ENCODE measurements around the gene LDLRAD4.

LDLRAD4 gene

GRCh38 chr18:13382954-13383827 lies 164.6 kb downstream of the LDLRAD4 start:
- no peak for DNase-seq (ENCODE audit: insufficient read length, low spot score)
- no peak for FAIRE-seq
- TF ChIP-seq TAF1 (IDR thresholded peaks at IDR 0.05; ENCODE audit: low read depth, low read length) (no peak), POLR2A (IDR thresholded peaks at IDR 0.05; ENCODE audit: low read depth, low read length) (no peak), PAX5 (IDR thresholded peaks at IDR 0.05; ENCODE audit: insufficient read depth, low read length, severe bottlenecking) (no peak), POU2F2 (IDR thresholded peaks at IDR 0.05; ENCODE audit: low read depth, low read length) (no peak), POLR2AphosphoS5 (IDR thresholded peaks at IDR 0.05; ENCODE audit: low read depth, low read length) (no peak), SPI1 (IDR thresholded peaks at IDR 0.05; ENCODE audit: low read depth, low read length) (no peak)

DNA sequence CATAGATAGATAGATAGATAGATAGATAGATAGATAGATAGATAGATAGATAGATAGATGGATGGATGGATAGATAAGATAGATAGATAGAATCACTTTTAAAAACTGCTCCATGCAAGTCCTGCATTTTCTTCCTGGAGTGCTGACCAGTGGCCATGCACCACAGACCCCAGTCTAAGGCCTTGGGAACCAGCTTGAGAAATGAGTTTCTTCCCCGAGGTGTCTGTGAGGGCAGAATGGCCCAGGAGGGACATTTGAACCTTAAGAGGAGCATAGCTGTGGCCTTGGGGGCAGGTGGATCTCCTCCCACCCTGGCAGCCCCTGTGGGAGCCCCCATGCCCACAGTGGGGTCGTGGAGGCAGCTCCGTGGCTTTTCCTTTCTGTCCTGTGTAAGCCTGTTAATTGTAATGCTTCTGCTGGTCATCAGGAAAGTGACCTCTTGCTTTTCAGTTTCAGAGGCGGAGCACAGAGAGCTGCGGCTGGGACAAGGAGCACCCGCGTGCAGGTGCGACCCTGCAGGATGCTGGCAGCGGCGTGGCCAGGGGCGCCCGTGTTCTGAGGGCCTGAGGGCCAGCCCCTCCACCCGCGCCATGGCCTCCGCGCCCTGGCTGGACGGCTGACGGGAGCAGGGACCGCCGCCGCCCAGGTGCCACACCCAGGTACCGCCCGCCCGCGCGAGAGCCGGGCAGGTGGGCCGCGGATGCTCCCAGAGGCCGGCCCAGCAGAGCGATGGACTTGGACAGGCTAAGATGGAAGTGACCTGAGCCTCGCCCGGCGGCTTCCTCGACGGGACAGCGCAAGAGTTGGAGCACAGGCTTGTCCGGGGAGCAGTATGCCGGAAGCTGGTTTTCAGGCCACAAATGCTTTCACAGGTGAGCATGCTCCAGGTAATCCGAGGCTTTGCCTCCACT lies 168.6 kb downstream of the LDLRAD4 start:
- no peak for FAIRE-seq
- no peak for DNase-seq (ENCODE audit: insufficient read length, low spot score)
- TF ChIP-seq PAX5 (IDR thresholded peaks at IDR 0.05; ENCODE audit: insufficient read depth, low read length, severe bottlenecking) (no peak), TAF1 (IDR thresholded peaks at IDR 0.05; ENCODE audit: low read depth, low read length) (no peak), POLR2A (IDR thresholded peaks at IDR 0.05; ENCODE audit: low read depth, low read length) (no peak), POU2F2 (IDR thresholded peaks at IDR 0.05; ENCODE audit: low read depth, low read length) (no peak), SPI1 (IDR thresholded peaks at IDR 0.05; ENCODE audit: low read depth, low read length) (no peak), POLR2AphosphoS5 (IDR thresholded peaks at IDR 0.05; ENCODE audit: low read depth, low read length) (no peak)

GRCh38 chr18:13387855-13388548 lies 169.4 kb downstream of the LDLRAD4 start:
- FAIRE-seq = no peak
- no peak for DNase-seq (ENCODE audit: insufficient read length, low spot score)
- TF ChIP-seq TAF1 (IDR thresholded peaks at IDR 0.05; ENCODE audit: low read depth, low read length) = no peak

DNA sequence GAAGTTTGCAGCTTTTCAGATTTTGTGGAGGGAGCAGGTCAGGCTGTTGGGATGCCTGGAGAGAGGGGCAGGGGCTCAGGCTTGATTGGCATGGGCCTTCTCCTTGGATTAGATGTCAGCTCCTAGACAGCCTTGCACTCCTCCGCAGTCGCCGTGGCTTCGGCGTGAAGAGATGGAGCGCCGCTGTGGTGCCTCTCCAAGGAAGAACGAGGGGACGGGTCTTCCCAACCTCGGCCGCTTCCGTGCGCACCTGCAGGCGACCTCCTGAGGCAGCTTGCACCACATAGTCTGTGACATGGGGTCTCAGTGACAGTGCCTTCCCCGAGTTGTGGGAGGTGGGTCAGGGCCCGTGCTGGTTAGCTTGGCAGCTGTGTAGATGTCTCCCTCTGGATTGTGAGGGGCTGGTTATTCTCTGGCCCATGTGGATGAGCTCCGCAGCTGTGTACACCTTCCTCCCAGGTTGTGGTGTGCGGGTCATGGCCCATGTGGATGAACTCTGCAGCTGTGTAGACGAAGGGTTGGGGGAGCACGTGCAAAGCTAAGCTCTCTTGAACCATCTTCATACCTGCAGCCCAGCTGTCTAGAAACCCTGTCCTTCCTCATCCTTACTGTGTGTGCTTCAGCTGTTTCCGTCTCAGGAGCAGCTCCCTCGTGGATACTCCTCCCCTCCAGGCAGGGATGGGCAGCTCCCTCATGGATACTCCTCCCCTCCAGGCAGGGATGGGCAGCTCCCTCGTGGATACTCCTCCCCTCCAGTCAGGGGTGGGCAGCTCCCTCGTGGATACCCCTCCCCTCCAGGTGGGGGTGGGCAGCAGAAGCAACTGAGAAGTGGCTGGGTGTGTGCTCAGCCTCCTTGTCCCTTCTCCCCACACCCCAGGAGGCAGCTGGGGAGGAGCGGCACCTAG lies 170.3 kb downstream of the LDLRAD4 start:
- FAIRE-seq = no peak
- no peak for TF ChIP-seq POLR2AphosphoS5 (IDR thresholded peaks at IDR 0.05; ENCODE audit: low read depth, low read length)
- DNase-seq (ENCODE audit: insufficient read length, low spot score) = no peak

DNA sequence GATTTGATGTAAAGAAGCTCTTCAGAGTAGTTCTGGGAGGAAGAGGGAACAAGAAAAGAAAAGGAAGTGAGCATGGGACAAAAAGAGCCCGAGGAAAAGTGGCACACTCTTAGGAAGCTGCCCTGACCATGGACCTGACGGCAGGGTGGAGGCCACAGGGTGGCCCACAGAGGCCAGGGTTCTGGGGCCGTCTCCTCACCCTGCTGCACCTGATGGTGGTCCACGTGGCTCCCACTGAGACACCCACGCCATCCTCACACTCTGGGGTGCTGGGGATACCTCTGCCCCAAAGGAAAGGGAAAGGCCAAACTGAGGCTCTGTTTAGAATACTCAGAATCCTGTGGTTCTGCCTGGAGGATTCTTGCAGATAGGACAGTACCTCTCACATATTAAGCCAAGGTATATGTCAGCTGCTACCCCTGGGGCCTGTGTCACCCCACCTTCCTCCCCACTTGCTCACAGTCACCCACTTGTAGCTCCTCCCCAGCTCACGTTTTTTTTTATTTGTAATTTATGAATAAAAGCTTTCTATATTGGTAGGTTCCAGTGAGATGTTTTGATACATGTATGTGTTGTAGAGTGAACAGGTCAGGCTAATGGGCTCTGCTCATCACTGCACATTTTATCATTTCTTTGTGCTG lies 171.1 kb downstream of the LDLRAD4 start:
- FAIRE-seq (no peak), DNase-seq (ENCODE audit: insufficient read length, low spot score) (no peak)
- no peak for TF ChIP-seq POLR2A (IDR thresholded peaks at IDR 0.05; ENCODE audit: low read depth, low read length)
- no peak for TF ChIP-seq SPI1 (IDR thresholded peaks at IDR 0.05; ENCODE audit: low read depth, low read length)
- no peak for TF ChIP-seq TAF1 (IDR thresholded peaks at IDR 0.05; ENCODE audit: low read depth, low read length)
- no peak for TF ChIP-seq POLR2AphosphoS5 (IDR thresholded peaks at IDR 0.05; ENCODE audit: low read depth, low read length)
- TF ChIP-seq PAX5 (IDR thresholded peaks at IDR 0.05; ENCODE audit: insufficient read depth, low read length, severe bottlenecking) = no peak
- TF ChIP-seq POU2F2 (IDR thresholded peaks at IDR 0.05; ENCODE audit: low read depth, low read length) = no peak

GRCh38 chr18:13390196-13390595 lies 171.6 kb downstream of the LDLRAD4 start:
- DNase-seq (ENCODE audit: insufficient read length, low spot score) = no peak
- TF ChIP-seq POU2F2 (IDR thresholded peaks at IDR 0.05; ENCODE audit: low read depth, low read length) (no peak), TAF1 (IDR thresholded peaks at IDR 0.05; ENCODE audit: low read depth, low read length) (no peak), PAX5 (IDR thresholded peaks at IDR 0.05; ENCODE audit: insufficient read depth, low read length, severe bottlenecking) (no peak), POLR2AphosphoS5 (IDR thresholded peaks at IDR 0.05; ENCODE audit: low read depth, low read length) (no peak), SPI1 (IDR thresholded peaks at IDR 0.05; ENCODE audit: low read depth, low read length) (no peak), POLR2A (IDR thresholded peaks at IDR 0.05; ENCODE audit: low read depth, low read length) (no peak)
- FAIRE-seq = no peak

GRCh38 chr18:13390711-13391110 lies 172.2 kb downstream of the LDLRAD4 start:
- no peak for FAIRE-seq
- no peak for DNase-seq (ENCODE audit: insufficient read length, low spot score)
- no peak for TF ChIP-seq PAX5 (IDR thresholded peaks at IDR 0.05; ENCODE audit: insufficient read depth, low read length, severe bottlenecking)

GRCh38 chr18:13392029-13392750 lies 173.6 kb downstream of the LDLRAD4 start:
- DNase-seq (ENCODE audit: insufficient read length, low spot score) = no peak
- no peak for FAIRE-seq
- TF ChIP-seq POLR2A (IDR thresholded peaks at IDR 0.05; ENCODE audit: low read depth, low read length) (no peak), SPI1 (IDR thresholded peaks at IDR 0.05; ENCODE audit: low read depth, low read length) (no peak), POLR2AphosphoS5 (IDR thresholded peaks at IDR 0.05; ENCODE audit: low read depth, low read length) (no peak), TAF1 (IDR thresholded peaks at IDR 0.05; ENCODE audit: low read depth, low read length) (no peak), PAX5 (IDR thresholded peaks at IDR 0.05; ENCODE audit: insufficient read depth, low read length, severe bottlenecking) (no peak), POU2F2 (IDR thresholded peaks at IDR 0.05; ENCODE audit: low read depth, low read length) (no peak)

Measured in GM12891 (cell line).